ENCODE results near the gene C1orf159. TPM values are rescaled to one million over a fixed set of nuclear protein-coding genes. Genes with fewer than 3 reads are reported as not detected.

The C1orf159 gene
- polyA plus RNA-seq, 4 donors: 7.9 to 14.8 (median 9.5) TPM

- no peak for DNase-seq (ENCODE audit: low read depth in 4 of 4, low spot score in 3 of 4)
Observed at GRCh38 chr1:1132956-1133750, 17.3 kb upstream of the C1orf159 start.

GRCh38 chr1:1132042-1132950 lies 16.4 kb upstream of the C1orf159 start:
- DNase-seq (ENCODE audit: low read depth in 4 of 4, low spot score in 3 of 4): no peak

- DNase-seq (ENCODE audit: low read depth in 4 of 4, low spot score in 3 of 4): no peak
Observed at GRCh38 chr1:1130206-1131120, 14.6 kb upstream of the C1orf159 start.

- no peak for DNase-seq (ENCODE audit: low read depth in 4 of 4, low spot score in 3 of 4)
Observed at GRCh38 chr1:1129381-1129821, 13.5 kb upstream of the C1orf159 start.

- DNase-seq (ENCODE audit: low read depth in 4 of 4, low spot score in 3 of 4): no peak
Observed at GRCh38 chr1:1128454-1129139, 12.7 kb upstream of the C1orf159 start.

GRCh38 chr1:1127551-1128451 lies 11.9 kb upstream of the C1orf159 start:
- DNase-seq (ENCODE audit: low read depth in 4 of 4, low spot score in 3 of 4): no peak

- DNase-seq (ENCODE audit: low read depth in 4 of 4, low spot score in 3 of 4): no peak
Observed at GRCh38 chr1:1125945-1126344, 10.1 kb upstream of the C1orf159 start.

GRCh38 chr1:1124786-1125642 lies 9.1 kb upstream of the C1orf159 start:
- no peak for DNase-seq (ENCODE audit: low read depth in 4 of 4, low spot score in 3 of 4)

- no peak for DNase-seq (ENCODE audit: low read depth in 4 of 4, low spot score in 3 of 4)
Observed at GRCh38 chr1:1124508-1124785, 8.6 kb upstream of the C1orf159 start.

- no peak for DNase-seq (ENCODE audit: low read depth in 4 of 4, low spot score in 3 of 4)
Observed at GRCh38 chr1:1123581-1124507, 8.0 kb upstream of the C1orf159 start.

GRCh38 chr1:1122981-1123480 lies 7.1 kb upstream of the C1orf159 start:
- no peak for DNase-seq (ENCODE audit: low read depth in 4 of 4, low spot score in 3 of 4)

GRCh38 chr1:1122078-1122811 lies 6.4 kb upstream of the C1orf159 start:
- peak in 1 of 4 donors; percentile 73 for DNase-seq (ENCODE audit: low read depth in 4 of 4, low spot score in 3 of 4)

GRCh38 chr1:1121611-1122077 lies 5.8 kb upstream of the C1orf159 start:
- no peak for DNase-seq (ENCODE audit: low read depth in 4 of 4, low spot score in 3 of 4)

GRCh38 chr1:1120866-1121591 lies 5.1 kb upstream of the C1orf159 start:
- no peak for DNase-seq (ENCODE audit: low read depth in 4 of 4, low spot score in 3 of 4)

- no peak for DNase-seq (ENCODE audit: low read depth in 4 of 4, low spot score in 3 of 4)
Observed at GRCh38 chr1:1120096-1120495, 4.2 kb upstream of the C1orf159 start.
